Endothelial cell of umbilical vein (primary cell): ENCODE results near the gene IL1R2. TPM values are rescaled to one million over a fixed set of nuclear protein-coding genes. Genes with fewer than 3 reads are reported as not detected.

Source experiments
- BruUV-seq: library from RNA; stranded (reverse); fragments of 400-500 nt; replicated peaks from 2 replicates; lab custom pipeline; 2021; lab: Mats Ljungman, UMichigan
- CTCF ChIA-PET: fragments of 300-600, 350-600 bp; sonication (Branson Sonifier 250); formaldehyde crosslinking; loops from one replicate; lab custom pipeline; 2021; ENCODE audit warnings: antibody characterized with exemption, inconsistent platforms; lab: Charles Lee
- POLR2A ChIA-PET: fragments of 300-600, 350-600 bp; sonication (Branson Sonifier 250); formaldehyde crosslinking; loops from one replicate; lab custom pipeline; 2021; ENCODE audit warnings: antibody characterized with exemption, inconsistent platforms; lab: Charles Lee
- DNase-seq: peaks from one replicate; pipeline ENCODE4 v3.0.0-alpha.2; 2011; ENCODE audit warnings: low read depth, low spot score
- FAIRE-seq: peaks from 2 replicates; lab custom pipeline; 2011; peaks lifted over from hg19 to GRCh38; lab: Jason Lieb, UNC
- H2AFZ ChIP-seq: 2 replicates; pipeline ENCODE4 v1.6.0; 2012; ENCODE audit warnings: low read depth, low read length, control low read depth, inconsistent platforms
- H3K27ac ChIP-seq: 2 replicates; pipeline ENCODE4 v1.5.1; 2011; ENCODE audit warnings: low read depth, mild to moderate bottlenecking, control low read depth, low read length, moderate library complexity; ENCODE audit not compliant: insufficient read depth
- H3K27me3 ChIP-seq, 2 experiments: 2 replicates each; pipeline versions ENCODE4 v1.6.0 to v1.6.1; 2011; ENCODE audit warnings: low read length in 2 of 2, mixed read lengths in 1 of 2; ENCODE audit not compliant: control insufficient read depth in 2 of 2, insufficient read depth in 2 of 2
- H3K36me3 ChIP-seq, 2 experiments: 2 replicates in 1 of 2; 3 replicates in 1 of 2; pipeline ENCODE4 v1.5.1; 2011; ENCODE audit warnings: low read length in 2 of 2, mild to moderate bottlenecking in 1 of 2, moderate library complexity in 1 of 2; ENCODE audit not compliant: control insufficient read depth in 2 of 2, insufficient read depth in 2 of 2; ENCODE audit errors: extremely low read depth in 1 of 2
- H3K4me1 ChIP-seq: 3 replicates; pipeline ENCODE4 v1.5.1; 2011; ENCODE audit warnings: mild to moderate bottlenecking, low read length; ENCODE audit not compliant: control insufficient read depth, insufficient read depth; ENCODE audit errors: extremely low read depth
- H3K4me2 ChIP-seq: 2 replicates; pipeline ENCODE4 v1.6.1; 2011; ENCODE audit warnings: low read length, control low read depth, mixed read lengths; ENCODE audit not compliant: insufficient read depth
- H3K4me3 ChIP-seq, 3 experiments: fragments of 200-600 bp in 1 of 3; sonication (generic), shearing (Covaris generic) in 1 of 3; replicated peaks in 1 of 3; 2 replicates each; pipeline ENCODE4 v1.5.1; 2011 to 2016; ENCODE audit warnings: control low read depth in 3 of 3, low read length in 3 of 3, mild to moderate bottlenecking in 2 of 3, inconsistent platforms in 1 of 3, low read depth in 1 of 3, moderate library complexity in 1 of 3; ENCODE audit not compliant: insufficient read depth in 1 of 3
- H3K79me2 ChIP-seq: 2 replicates; pipeline ENCODE4 v1.6.0; 2012; ENCODE audit warnings: low read length, inconsistent platforms; ENCODE audit not compliant: control insufficient read depth, insufficient read depth
- H3K9ac ChIP-seq: replicated peaks from 2 replicates; pipeline ENCODE3; 2011; ENCODE audit warnings: low read length, control low read depth; ENCODE audit not compliant: insufficient read depth; ENCODE audit errors: extremely low read depth
- H3K9me1 ChIP-seq: replicated peaks from 3 replicates; pipeline ENCODE4 v1.6.0; 2011; ENCODE audit warnings: mild to moderate bottlenecking, low read length; ENCODE audit not compliant: control insufficient read depth, insufficient read depth; ENCODE audit errors: extremely low read depth
- H3K9me3 ChIP-seq: replicated peaks from 2 replicates; pipeline ENCODE4 v1.5.1; 2012; ENCODE audit warnings: low read length, inconsistent platforms; ENCODE audit not compliant: control insufficient read depth, insufficient read depth
- H4K20me1 ChIP-seq: replicated peaks from 2 replicates; pipeline ENCODE3; 2011; ENCODE audit warnings: mild to moderate bottlenecking, low read length; ENCODE audit not compliant: control insufficient read depth, insufficient read depth; ENCODE audit errors: extremely low read depth
- CTCF ChIP-seq, 2 donors: IDR thresholded peaks; 1 replicate in 1 of 2; 2 replicates in 1 of 2; pipeline ENCODE4 v1.5.1; 2011; ENCODE audit warnings: low read length in 2 of 2, mild to moderate bottlenecking in 2 of 2, moderate library complexity in 2 of 2, control low read depth in 1 of 2, inconsistent platforms in 1 of 2, low read depth in 1 of 2; ENCODE audit not compliant: insufficient read depth in 1 of 2; ENCODE audit errors: extremely low read depth in 1 of 2
- EZH2 ChIP-seq: IDR thresholded peaks from 2 replicates; pipeline ENCODE4 v1.6.1; 2012; ENCODE audit warnings: borderline replicate concordance, low read depth, mild to moderate bottlenecking, moderate library complexity, low read length, inconsistent platforms; ENCODE audit not compliant: severe bottlenecking
- FOS ChIP-seq: IDR thresholded peaks from 2 replicates; pipeline ENCODE4 v1.6.1; 2011; ENCODE audit warnings: mild to moderate bottlenecking, low read length, moderate library complexity, borderline replicate concordance; ENCODE audit not compliant: insufficient read depth
- JUN ChIP-seq: IDR thresholded peaks from 2 replicates; pipeline ENCODE4 v1.6.1; 2011; ENCODE audit warnings: borderline replicate concordance, low read depth; ENCODE audit not compliant: insufficient read length, insufficient read depth
- MAX ChIP-seq: IDR thresholded peaks from 2 replicates; pipeline ENCODE4 v1.6.1; 2011; ENCODE audit not compliant: insufficient read depth, insufficient read length
- POLR2A ChIP-seq: IDR thresholded peaks from 2 replicates; pipeline ENCODE4 v1.6.1; 2012; ENCODE audit warnings: low read depth, mild to moderate bottlenecking, control low read depth, low read length
- POLR2AphosphoS5 ChIP-seq: IDR thresholded peaks from 2 replicates; pipeline ENCODE4 v1.6.1; 2012; ENCODE audit warnings: low read depth, mild to moderate bottlenecking, control low read depth, low read length, moderate library complexity; ENCODE audit not compliant: insufficient read depth
- dilution Hi-C: fragments of 300-500 bp; cut with MboI; formaldehyde crosslinking; loops from one replicate; pipeline ENCODE4 v1.15.0; 2019; ENCODE audit warnings: low sequenced_read_pairs; ENCODE audit not compliant: extremely low pct_ligation_motif_present
- intact Hi-C: fragments of 100-400 bp; cut with micrococcal nuclease; formaldehyde crosslinking; loops from one replicate; pipeline ENCODE4 v1.10.0; 2022
- polyA plus RNA-seq, 4 experiments: library from polyadenylated mRNA; depleted of rRNA in 3 of 4; stranded (reverse) in 3 of 4; unstranded in 1 of 4; fragments of >200 nt; gene quantifications; 2 replicates each; pipeline versions ENCODE4 v1.2.1 to v1.2.3, GENCODE V29; 2011 to 2012; ENCODE audit warnings: missing spikeins in 1 of 4
- total RNA-seq: library from RNA; stranded (reverse); gene quantifications from 2 replicates; pipeline ENCODE4 v1.2.3, GENCODE V29; 2021

Gene IL1R2
- total and polyA plus RNA-seq, 2 donors (not counting 3 experiments of a cell fraction or from before 2014, with no cell fraction given) = not detected

- dilution Hi-C loops (no loop called here), intact Hi-C loops (no loop called here)
- POLR2A ChIA-PET = no interaction called here
- no peak overlapping the region for H3K27ac ChIP-seq
- no peak overlapping the region for H3K4me2 ChIP-seq
- H3K9ac ChIP-seq = no peak overlapping the region
- no peak for TF ChIP-seq POLR2AphosphoS5
- TF ChIP-seq EZH2 = no peak
- no peak for TF ChIP-seq JUN
- TF ChIP-seq FOS = no peak
- no peak for TF ChIP-seq POLR2A
- no peak for TF ChIP-seq CTCF (IDR thresholded peaks at IDR 0.05; ENCODE audit: extremely low read depth in 1 of 2, insufficient read depth in 1 of 2, low read depth in 1 of 2, low read length in 2 of 2)
- DNase-seq = no peak
- H3K36me3 ChIP-seq = no peaks in the 10 kb centered on the region
- no peak overlapping the region for H3K4me3 ChIP-seq
- H3K79me2 ChIP-seq = no peaks in the 10 kb centered on the region
- CTCF ChIA-PET = no interaction called here
- H4K20me1 ChIP-seq = no peaks in the 10 kb centered on the region
- no peaks in the 10 kb centered on the region for H3K27me3 ChIP-seq
- H2AFZ ChIP-seq = no peak overlapping the region
- H3K4me1 ChIP-seq = peaks cover 11% of the 10 kb centered on the region
- no TSS peak for BruUV-seq
- no peaks in the 10 kb centered on the region for H3K9me3 ChIP-seq
- no peak for FAIRE-seq
- H3K9me1 ChIP-seq = no peaks in the 10 kb centered on the region
Observed at GRCh38 chr2:102009557-102009956, 17.8 kb downstream of the IL1R2 start.

- DNase-seq (peak; percentile 55), FAIRE-seq (peak; percentile 82)
- Histone ChIP-seq H3K36me3 (no peaks in the 10 kb centered on the region), H3K9me1 (no peaks in the 10 kb centered on the region), H3K27ac (peak overlapping the region; percentile 64), H3K9me3 (no peaks in the 10 kb centered on the region), H3K9ac (no peak overlapping the region), H3K27me3 (no peaks in the 10 kb centered on the region), H3K79me2 (no peaks in the 10 kb centered on the region), H3K4me3 (no peak overlapping the region), H2AFZ (peak overlapping the region; percentile 75), H3K4me1 (peaks cover 11% of the 10 kb centered on the region), H4K20me1 (no peaks in the 10 kb centered on the region), H3K4me2 (peak overlapping the region; percentile 85)
- dilution Hi-C loops = no loop called here
- intact Hi-C loops = no loop called here
- no TSS peak for BruUV-seq
- CTCF ChIA-PET = interaction anchor here (0.9 to 2.2 kb wide), 4 partner anchors 10 to 605 kb away, joined by 3 to 12 read pairs (median 8); no protein-coding TSS in a partner anchor
- POLR2A ChIA-PET = no interaction called here
- TF ChIP-seq MAX = no peak
- TF ChIP-seq JUN = peak; percentile 66
Observed at GRCh38 chr2:102010902-102011301, 19.1 kb downstream of the IL1R2 start.
